A549 (cell line): Measurements from ENCODE around the gene RAB8B. TPM values are rescaled to one million over a fixed set of nuclear protein-coding genes. Genes with fewer than 3 reads are reported as not detected.

Experiments used
- BCL3 ChIP-seq: fragments of >200 bp; sonication (Bioruptor Twin); formaldehyde crosslinking; IDR thresholded peaks from 3 replicates; pipeline ENCODE4 v1.6.1; 2016
- BHLHE40 ChIP-seq: IDR thresholded peaks from 2 replicates; pipeline ENCODE4 v1.6.1; 2012; ENCODE audit warnings: low read depth, low read length, inconsistent platforms
- CHD2 ChIP-seq: fragments of 150-350 bp; IDR thresholded peaks from 2 replicates; pipeline ENCODE4 v1.6.1; 2014; ENCODE audit warnings: low read length; ENCODE audit not compliant: partially characterized antibody
- E2F6 ChIP-seq: IDR thresholded peaks from 2 replicates; pipeline ENCODE4 v1.6.1; 2012; ENCODE audit warnings: low read depth, borderline replicate concordance
- ELK1 ChIP-seq: fragments of 150-350 bp; IDR thresholded peaks from 2 replicates; pipeline ENCODE4 v1.6.1; 2014; ENCODE audit warnings: low read depth, mild to moderate bottlenecking, low read length
- FOSB ChIP-seq: fragments of 250-450 bp; sonication (Bioruptor Pico); IDR thresholded peaks from 2 replicates; pipeline ENCODE4 v1.5.0; 2020; ENCODE audit warnings: mild to moderate bottlenecking, moderate library complexity
- FOSL2 ChIP-seq, 2 experiments: fragments of 450-650 bp in 1 of 2; fragments of >200 bp in 1 of 2; sonication (Bioruptor Twin) in 1 of 2; formaldehyde crosslinking; IDR thresholded peaks; 2 replicates each; pipeline versions ENCODE4 v1.5.0 to v1.6.1; 2016 to 2020; ENCODE audit warnings: mild to moderate bottlenecking in 1 of 2, moderate library complexity in 1 of 2
- FOXS1 ChIP-seq: fragments of 250-450 bp; sonication (Bioruptor Pico); IDR thresholded peaks from 2 replicates; pipeline ENCODE4 v1.5.0; 2020; ENCODE audit warnings: mild to moderate bottlenecking, moderate library complexity
- HDAC2 ChIP-seq: fragments of 200-600 bp; sonication (generic); IDR thresholded peaks from 2 replicates; pipeline ENCODE4 v1.6.1; 2016
- HEYL ChIP-seq: fragments of 250-450 bp; sonication (Bioruptor Pico); IDR thresholded peaks from 2 replicates; pipeline ENCODE4 v1.8.0; 2021; ENCODE audit warnings: mild to moderate bottlenecking, moderate library complexity
- HMGXB4 ChIP-seq: fragments of 250-450 bp; sonication (Bioruptor Pico); IDR thresholded peaks from 2 replicates; pipeline ENCODE4 v1.5.0; 2021; ENCODE audit warnings: mild to moderate bottlenecking, moderate library complexity, borderline replicate concordance
- HOXA7 ChIP-seq: fragments of 250-450 bp; sonication (Bioruptor Pico); IDR thresholded peaks from 2 replicates; pipeline ENCODE4 v1.5.0; 2020; ENCODE audit warnings: mild to moderate bottlenecking, moderate library complexity
- JUNB ChIP-seq: fragments of >200 bp; sonication (Bioruptor Twin); formaldehyde crosslinking; IDR thresholded peaks from 2 replicates; pipeline ENCODE4 v1.6.1; 2016
- KDM1A ChIP-seq: fragments of 200-600 bp; sonication (generic); IDR thresholded peaks from 2 replicates; pipeline ENCODE4 v1.6.1; 2016; ENCODE audit warnings: low read depth, mild to moderate bottlenecking
- KDM5A ChIP-seq: fragments of 200-600 bp; sonication (generic); IDR thresholded peaks from 2 replicates; pipeline ENCODE4 v1.6.1; 2016; ENCODE audit warnings: antibody characterized with exemption, mild to moderate bottlenecking
- MAFK ChIP-seq: fragments of 450-650 bp; IDR thresholded peaks from 2 replicates; pipeline ENCODE4 v1.6.1; 2014; ENCODE audit not compliant: partially characterized antibody
- MAX ChIP-seq: IDR thresholded peaks from 2 replicates; pipeline ENCODE4 v1.6.1; 2012
- MYC ChIP-seq: IDR thresholded peaks from 2 replicates; pipeline ENCODE4 v1.6.1; 2012; ENCODE audit warnings: mild to moderate bottlenecking, inconsistent platforms, low read length, improper control_type of control experiment, borderline replicate concordance
- NFE2L2 ChIP-seq: fragments of 150-350 bp; conservative IDR thresholded peaks from 2 replicates; pipeline ENCODE4 v1.6.1; 2014; ENCODE audit warnings: low read length
- PBX3 ChIP-seq: IDR thresholded peaks from 2 replicates; pipeline ENCODE4 v1.6.1; 2012
- POLR2A ChIP-seq: IDR thresholded peaks from 2 replicates; pipeline ENCODE4 v1.6.1; 2012; ENCODE audit warnings: mild to moderate bottlenecking, low read length
- REST ChIP-seq: fragments of 200-600 bp; sonication (generic); IDR thresholded peaks from 2 replicates; pipeline ENCODE4 v1.6.1; 2016; ENCODE audit warnings: antibody characterized with exemption, mild to moderate bottlenecking, moderate library complexity
- RFX5 ChIP-seq: fragments of 450-650 bp; IDR thresholded peaks from 2 replicates; pipeline ENCODE4 v1.7.1; 2014; ENCODE audit warnings: antibody characterized with exemption, mild to moderate bottlenecking, moderate library complexity
- SMC3 ChIP-seq: fragments of >200 bp; sonication (Bioruptor Twin); formaldehyde crosslinking; IDR thresholded peaks from 3 replicates; pipeline ENCODE4 v1.6.1; 2018; ENCODE audit warnings: inconsistent platforms
- TFCP2L1 ChIP-seq: fragments of 250-450 bp; sonication (Bioruptor Pico); IDR thresholded peaks from 2 replicates; pipeline ENCODE4 v1.5.0; 2021; ENCODE audit warnings: mild to moderate bottlenecking
- USF2 ChIP-seq: fragments of 450-650 bp; IDR thresholded peaks from 2 replicates; pipeline ENCODE4 v1.6.1; 2014; ENCODE audit warnings: antibody characterized with exemption
- ZFP36 ChIP-seq: fragments of 450-650 bp; IDR thresholded peaks from 2 replicates; pipeline ENCODE4 v1.6.1; 2014; ENCODE audit warnings: borderline replicate concordance; ENCODE audit not compliant: partially characterized antibody
- ZSCAN20 ChIP-seq: fragments of 250-450 bp; sonication (Bioruptor Pico); IDR thresholded peaks from 2 replicates; pipeline ENCODE4 v1.8.0; 2022; ENCODE audit warnings: mild to moderate bottlenecking, moderate library complexity
- polyA plus RNA-seq, 4 experiments: library from polyadenylated mRNA; depleted of rRNA in 3 of 4; stranded (reverse); fragments of >200 nt; fragmentation: RNase III in 1 of 4; extraction: RNeasy Plus Mini Kit Qiagen cat#74134 plus additional on column Dnase treatment in 1 of 4; gene quantifications; 2 replicates in 3 of 4; 3 replicates in 1 of 4; pipeline ENCODE4 v1.2.3, GENCODE V29; 2011 to 2017

RAB8B gene
- polyA plus RNA-seq, 2 of the 4 experiments (the other 2 are of a cell fraction), result 21.5 to 41.4 TPM

- no peak for TF ChIP-seq HMGXB4 (CRISPR knock-in tag)
- no peak for TF ChIP-seq USF2
- TF ChIP-seq MYC, result no peak
- no peak for TF ChIP-seq BCL3
- no peak for TF ChIP-seq MAX
- no peak for TF ChIP-seq FOSL2 (IDR thresholded peaks at IDR 0.05)
- peak; percentile 37; the same call in 1 of the 2 replicates for TF ChIP-seq FOSL2 (CRISPR knock-in tag; IDR thresholded peaks at IDR 0.05)
- TF ChIP-seq NFE2L2, result no peak
- no peak for TF ChIP-seq CHD2
- no peak for TF ChIP-seq ZSCAN20 (CRISPR knock-in tag)
- no peak for TF ChIP-seq TFCP2L1 (CRISPR knock-in tag)
- no peak for TF ChIP-seq PBX3
- no peak for TF ChIP-seq E2F6
- TF ChIP-seq FOSB (CRISPR knock-in tag), result no peak
- no peak for TF ChIP-seq KDM1A
- no peak for TF ChIP-seq REST
- TF ChIP-seq HEYL (CRISPR knock-in tag), result no peak
- no peak for TF ChIP-seq RFX5
- TF ChIP-seq JUNB, result peak; percentile 27; the same call in 1 of the 2 replicates
- no peak for TF ChIP-seq BHLHE40
- no peak for TF ChIP-seq SMC3
- no peak for TF ChIP-seq MAFK
- TF ChIP-seq ELK1, result no peak
- no peak for TF ChIP-seq FOXS1 (CRISPR knock-in tag)
- no peak for TF ChIP-seq HDAC2
- no peak for TF ChIP-seq HOXA7 (CRISPR knock-in tag)
- TF ChIP-seq POLR2A, result no peak
- TF ChIP-seq KDM5A, result no peak
- no peak for TF ChIP-seq ZFP36
Measured at GRCh38 chr15:63246691-63247469, 57.5 kb downstream of the RAB8B start (continued).
